HUES64 (cell line): ENCODE measurements around the gene CCDC80.

Source experiments
- H3K27ac ChIP-seq: 2 replicates; pipeline ENCODE4 v1.7.0; 2013; ENCODE audit warnings: low read depth, low read length, inconsistent platforms
- H3K27me3 ChIP-seq: 2 replicates; pipeline ENCODE4 v1.6.1; 2013; ENCODE audit warnings: mild to moderate bottlenecking, low read length; ENCODE audit not compliant: insufficient read depth
- H3K36me3 ChIP-seq: 2 replicates; pipeline ENCODE4 v1.6.1; 2013; ENCODE audit warnings: mild to moderate bottlenecking, low read length; ENCODE audit not compliant: insufficient read depth
- H3K4me1 ChIP-seq: 2 replicates; pipeline ENCODE4 v1.6.1; 2013; ENCODE audit warnings: mild to moderate bottlenecking, low read length, moderate library complexity; ENCODE audit not compliant: insufficient read depth
- H3K4me3 ChIP-seq: 2 replicates; pipeline ENCODE4 v1.5.1; 2013; ENCODE audit warnings: mild to moderate bottlenecking, low read length, moderate library complexity
- H3K9ac ChIP-seq: 2 replicates; pipeline ENCODE4 v1.6.1; 2013; ENCODE audit warnings: mild to moderate bottlenecking, low read depth, low read length
- H3K9me3 ChIP-seq: 2 replicates; pipeline ENCODE4 v1.6.1; 2013; ENCODE audit warnings: low read depth, low read length; ENCODE audit not compliant: insufficient read depth
- WGBS: fragments of 150-250, 120-280 bp; methylation state at CpG from one replicate; pipeline ENCODE4 v1.1.7; 2013; ENCODE audit warnings: missing lambda C conversion rate; 5-methylcytosine and 5-hydroxymethylcytosine counted together

Gene CCDC80

DNA sequence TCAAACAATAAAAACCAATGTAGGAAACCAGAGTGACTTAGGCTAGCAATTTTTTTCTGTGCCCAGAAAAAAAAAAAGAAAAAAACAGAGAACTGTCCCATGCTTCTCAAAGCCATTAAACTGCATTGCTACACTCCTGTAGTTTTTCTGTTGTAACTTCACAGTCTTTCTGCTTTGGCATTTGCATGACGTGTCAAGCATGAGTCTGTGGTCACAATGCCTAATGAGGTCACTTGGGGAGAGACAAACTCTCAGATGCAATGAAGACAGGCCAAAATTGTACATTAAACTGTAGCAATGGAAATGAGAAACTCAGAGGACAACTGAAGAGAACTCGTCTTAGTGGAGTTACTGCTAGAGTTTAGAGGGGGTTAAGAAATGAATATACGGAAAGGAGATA, 30.8 kb downstream of the CCDC80 start:
- H3K9ac ChIP-seq: no peak overlapping the region
- 89% methylated on average over 3 of the region's 3 CpGs for WGBS
- H3K27me3 ChIP-seq: no peaks in the 10 kb centered on the region
- H3K27ac ChIP-seq: no peak overlapping the region
- H3K36me3 ChIP-seq: no peaks in the 10 kb centered on the region; the same call in 1 of the 2 replicates
- H3K4me3 ChIP-seq: no peak overlapping the region
- no peaks in the 10 kb centered on the region for H3K9me3 ChIP-seq
- peaks cover 13% of the 10 kb centered on the region; the same call in 1 of the 2 replicates for H3K4me1 ChIP-seq

DNA sequence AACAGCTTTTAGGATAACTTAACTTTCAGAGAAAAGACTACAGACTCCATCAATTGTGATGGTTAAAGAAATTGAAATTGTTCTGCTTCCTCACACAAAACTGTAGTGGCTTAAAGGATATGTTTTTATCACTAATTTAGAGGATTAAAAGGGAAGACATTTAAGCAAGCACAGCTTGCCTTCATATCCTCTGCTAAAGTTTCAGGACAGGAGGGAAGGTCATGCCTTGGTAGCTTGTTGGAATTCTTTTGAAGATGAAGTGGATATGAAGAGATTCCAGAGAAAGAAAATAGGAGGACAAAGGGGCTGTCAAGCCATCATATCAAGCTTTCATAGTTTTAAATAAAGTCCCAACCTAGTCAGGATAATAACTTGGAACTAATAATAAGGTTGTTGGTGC, 33.1 kb downstream of the CCDC80 start:
- H3K27me3 ChIP-seq: no peaks in the 10 kb centered on the region
- no peaks in the 10 kb centered on the region for H3K9me3 ChIP-seq
- H3K4me3 ChIP-seq: no peak overlapping the region
- no peaks in the 10 kb centered on the region; the same call in 1 of the 2 replicates for H3K36me3 ChIP-seq
- 0 out of 2 replicates have a peak, but pooled peaks cover 13% of the 10 kb centered on the region for H3K4me1 ChIP-seq
- no peak overlapping the region for H3K27ac ChIP-seq
- H3K9ac ChIP-seq: no peak overlapping the region

DNA sequence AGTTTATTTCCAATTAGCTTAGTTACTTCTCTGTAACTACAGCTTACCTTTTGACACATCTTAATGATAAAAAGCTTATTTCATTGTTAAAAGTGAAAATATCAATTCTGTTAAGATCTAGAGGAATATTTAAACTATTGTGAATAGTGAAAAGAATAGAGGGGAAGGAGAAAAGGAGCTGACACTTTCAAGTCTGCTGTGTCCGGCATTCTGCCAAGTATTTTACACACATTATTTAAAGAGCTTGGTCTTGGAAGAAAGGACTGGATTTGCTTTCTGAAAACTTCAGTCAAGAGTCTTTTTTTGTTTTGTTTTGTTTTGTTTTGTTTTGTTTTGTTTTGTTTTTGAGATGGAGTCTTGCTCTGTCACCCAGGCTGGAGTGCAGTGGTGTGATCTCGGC, 34.8 kb downstream of the CCDC80 start:
- WGBS: 98% methylated on average over 2 of the region's 2 CpGs
- no peak overlapping the region for H3K27ac ChIP-seq
- H3K4me1 ChIP-seq: peaks cover 11% of the 10 kb centered on the region; the same call in 1 of the 2 replicates
- H3K9ac ChIP-seq: no peak overlapping the region
- no peaks in the 10 kb centered on the region for H3K27me3 ChIP-seq
- no peak overlapping the region for H3K4me3 ChIP-seq
- H3K9me3 ChIP-seq: no peaks in the 10 kb centered on the region
- H3K36me3 ChIP-seq: no peaks in the 10 kb centered on the region; the same call in 1 of the 2 replicates

DNA sequence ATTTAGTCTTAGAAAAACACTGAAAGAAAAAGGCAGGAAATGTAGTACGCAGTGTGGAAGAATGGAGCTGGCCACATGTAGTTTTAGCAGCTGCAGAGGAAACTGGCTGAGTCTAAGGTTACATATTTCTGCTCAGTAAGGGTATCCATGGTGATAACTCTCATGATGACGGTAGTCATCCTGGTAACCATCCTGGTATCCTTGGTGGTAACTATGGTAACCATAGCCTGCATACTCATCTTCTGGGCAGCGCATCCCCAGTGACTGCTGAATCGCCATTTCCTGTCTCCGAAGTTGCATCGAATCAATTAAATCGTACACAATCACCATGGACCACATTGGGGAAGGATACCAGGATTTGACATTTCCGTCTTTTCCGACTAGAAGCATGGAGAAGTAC, 35.7 kb downstream of the CCDC80 start:
- Histone ChIP-seq H3K27ac (no peak overlapping the region), H3K4me3 (no peak overlapping the region), H3K36me3 (no peaks in the 10 kb centered on the region; the same call in 1 of the 2 replicates), H3K27me3 (no peaks in the 10 kb centered on the region), H3K9ac (no peak overlapping the region), H3K4me1 (peaks cover 11% of the 10 kb centered on the region; the same call in 1 of the 2 replicates), H3K9me3 (no peaks in the 10 kb centered on the region)
- 95% methylated on average over 9 of the region's 9 CpGs for WGBS

DNA sequence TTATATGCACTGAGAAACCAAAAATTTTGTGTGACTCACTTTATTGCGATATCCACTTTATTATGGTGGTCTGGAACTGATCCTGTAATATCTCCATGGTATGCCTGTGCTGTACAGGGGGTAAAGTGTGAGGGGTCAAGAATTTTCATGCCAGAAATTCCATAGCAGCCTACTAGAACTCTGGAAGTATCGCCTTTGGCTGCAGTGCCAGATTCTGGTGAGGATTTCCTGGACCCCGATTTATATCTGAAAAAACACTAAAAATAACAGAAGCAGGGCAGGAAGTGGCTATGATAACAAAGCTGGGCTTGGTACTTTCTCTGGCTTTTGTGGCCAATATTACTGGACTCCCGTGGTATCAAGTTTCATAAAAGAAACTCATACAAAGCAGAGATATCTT, 36.4 kb downstream of the CCDC80 start:
- 95% methylated on average over 4 of the region's 4 CpGs for WGBS
- no peak overlapping the region for H3K9ac ChIP-seq
- H3K4me1 ChIP-seq: peaks cover 6% of the 10 kb centered on the region; the same call in 1 of the 2 replicates
- no peak overlapping the region for H3K27ac ChIP-seq
- no peaks in the 10 kb centered on the region; the same call in 1 of the 2 replicates for H3K36me3 ChIP-seq
- H3K9me3 ChIP-seq: no peaks in the 10 kb centered on the region
- H3K27me3 ChIP-seq: no peaks in the 10 kb centered on the region
- no peak overlapping the region for H3K4me3 ChIP-seq

DNA sequence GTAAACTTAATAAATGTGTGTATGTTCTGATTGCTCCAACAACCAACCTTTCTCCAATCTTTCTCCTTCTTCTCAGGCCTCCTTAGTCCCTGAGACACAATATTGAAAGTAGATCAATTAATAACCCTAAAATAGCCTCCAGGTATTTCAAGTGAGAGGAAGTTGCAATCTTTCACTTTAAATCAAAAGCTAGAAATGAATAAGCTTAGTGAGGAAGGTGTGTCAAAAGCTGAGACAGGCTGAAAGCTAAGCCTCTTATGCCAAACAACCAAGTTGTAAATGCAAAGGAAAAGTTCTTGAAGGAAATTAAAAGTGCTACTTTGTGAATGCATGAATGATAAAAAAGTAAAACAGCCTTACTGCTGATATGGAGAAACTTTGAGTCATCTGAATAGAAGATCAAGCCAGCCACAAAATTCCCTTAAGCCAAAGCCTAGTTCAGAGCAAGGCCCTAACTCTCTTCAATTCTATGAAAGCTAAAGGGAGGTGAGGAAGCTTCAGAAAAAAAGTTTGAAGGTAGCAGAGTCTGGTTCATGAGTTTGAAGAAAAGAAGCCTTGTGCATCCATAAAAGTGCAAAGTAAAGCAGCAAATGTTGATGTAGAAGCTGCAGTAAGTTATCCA, 38.6 kb downstream of the CCDC80 start:
- Histone ChIP-seq H3K27me3 (no peaks in the 10 kb centered on the region), H3K4me1 (peaks cover 6% of the 10 kb centered on the region; the same call in 1 of the 2 replicates), H3K9ac (no peak overlapping the region), H3K9me3 (no peaks in the 10 kb centered on the region), H3K4me3 (no peak overlapping the region), H3K36me3 (no peaks in the 10 kb centered on the region), H3K27ac (no peak overlapping the region)

DNA sequence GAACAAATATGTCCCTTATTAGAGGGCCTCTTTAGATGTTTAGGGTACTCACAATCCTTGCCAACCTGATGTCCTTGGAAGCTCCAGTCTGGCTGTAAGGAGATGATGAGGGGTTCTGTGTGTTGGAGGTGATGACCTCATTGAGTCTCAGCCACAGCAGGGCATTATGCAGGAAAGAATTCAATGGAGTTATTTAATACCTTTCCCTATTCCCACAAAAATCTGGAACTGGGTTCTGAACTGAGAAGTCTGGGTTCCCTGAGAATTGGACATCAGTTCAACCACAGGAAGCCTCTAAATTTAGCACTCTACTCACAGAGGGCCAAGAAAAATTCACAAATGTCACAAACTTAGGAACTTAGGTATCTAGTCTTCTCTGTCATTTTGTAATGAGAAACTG, 42.2 kb downstream of the CCDC80 start:
- H3K27me3 ChIP-seq: no peaks in the 10 kb centered on the region
- no peaks in the 10 kb centered on the region for H3K9me3 ChIP-seq
- H3K9ac ChIP-seq: no peak overlapping the region
- no peak overlapping the region for H3K27ac ChIP-seq
- no peak overlapping the region for H3K4me3 ChIP-seq
- no peaks in the 10 kb centered on the region for H3K36me3 ChIP-seq
- H3K4me1 ChIP-seq: peaks cover 6% of the 10 kb centered on the region; the same call in 1 of the 2 replicates

DNA sequence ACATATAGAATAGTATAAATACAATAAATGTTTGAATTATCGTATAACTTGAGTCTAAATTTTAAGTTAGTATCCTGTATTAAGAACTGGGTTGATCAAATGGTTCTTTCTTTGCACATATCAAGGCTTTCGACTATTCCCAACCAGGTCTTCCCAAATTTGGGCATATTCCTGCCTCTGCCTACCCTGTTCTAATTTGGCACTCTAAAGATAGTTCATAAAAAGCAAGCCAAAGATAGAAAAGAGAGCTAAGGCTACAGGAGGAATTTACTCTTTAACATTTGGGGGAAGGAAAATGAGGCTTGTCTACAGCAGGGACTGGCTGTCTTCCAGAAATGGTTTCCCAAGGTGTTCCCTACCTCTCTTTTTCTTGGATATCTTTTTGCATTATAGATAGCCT, 43.0 kb downstream of the CCDC80 start:
- no peak overlapping the region for H3K4me3 ChIP-seq
- no peak overlapping the region for H3K9ac ChIP-seq
- no peaks in the 10 kb centered on the region for H3K9me3 ChIP-seq
- H3K27ac ChIP-seq: no peak overlapping the region
- no peaks in the 10 kb centered on the region for H3K27me3 ChIP-seq
- peaks cover 12% of the 10 kb centered on the region for H3K4me1 ChIP-seq
- peaks cover 4% of the 10 kb centered on the region; the same call in 1 of the 2 replicates for H3K36me3 ChIP-seq
- 100% methylated on average over 2 of the region's 2 CpGs for WGBS

DNA sequence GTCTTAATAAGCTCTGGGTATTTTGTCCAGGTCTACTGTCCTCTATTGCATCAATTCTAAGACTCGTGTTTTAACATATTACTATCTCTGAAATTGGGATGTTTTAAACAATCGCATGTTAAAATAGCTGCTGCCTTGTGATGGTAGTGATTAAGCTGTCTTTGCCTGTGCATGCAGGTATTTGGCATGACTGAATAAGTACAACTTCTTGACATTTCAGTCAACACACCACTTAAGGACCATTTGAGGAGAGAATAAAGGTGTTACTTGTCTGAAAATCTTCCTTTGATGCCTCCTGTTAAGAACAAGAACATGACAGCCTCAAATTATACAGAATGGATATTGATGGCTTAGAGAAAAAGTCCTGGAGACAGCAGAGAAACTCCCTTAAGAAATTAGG, 46.1 kb downstream of the CCDC80 start:
- no peaks in the 10 kb centered on the region for H3K27me3 ChIP-seq
- H3K9me3 ChIP-seq: no peaks in the 10 kb centered on the region
- no peak overlapping the region for H3K4me3 ChIP-seq
- peaks cover 16% of the 10 kb centered on the region for H3K4me1 ChIP-seq
- peaks cover 6% of the 10 kb centered on the region; the same call in 1 of the 2 replicates for H3K36me3 ChIP-seq
- 100% methylated on average over 2 of the region's 2 CpGs for WGBS
- no peak overlapping the region for H3K27ac ChIP-seq
- no peak overlapping the region for H3K9ac ChIP-seq

DNA sequence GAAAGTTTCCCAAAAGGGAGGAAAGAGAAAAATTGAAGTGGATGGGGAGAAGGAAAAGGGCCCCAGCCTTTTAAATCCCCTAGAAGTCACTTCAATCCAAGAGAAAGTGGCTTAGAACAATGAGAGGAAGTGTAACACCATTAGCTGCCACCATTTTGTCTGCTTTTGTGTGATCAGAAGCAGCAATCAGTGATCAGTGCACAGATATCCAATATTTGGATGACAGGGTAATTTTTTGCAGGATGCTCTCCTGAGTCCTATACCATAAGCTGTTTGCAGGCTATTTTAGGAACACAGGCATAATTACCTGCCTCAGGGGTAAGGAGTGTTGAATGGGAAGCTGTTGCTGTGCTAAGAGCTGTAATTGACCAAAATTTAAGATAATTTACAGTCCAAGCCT, 47.7 kb downstream of the CCDC80 start:
- Histone ChIP-seq H3K9ac (no peak overlapping the region), H3K27me3 (no peaks in the 10 kb centered on the region), H3K4me3 (no peak overlapping the region), H3K27ac (no peak overlapping the region; the same call in 1 of the 2 replicates), H3K36me3 (peaks cover 6% of the 10 kb centered on the region; the same call in 1 of the 2 replicates), H3K9me3 (no peaks in the 10 kb centered on the region), H3K4me1 (peaks cover 16% of the 10 kb centered on the region)

DNA sequence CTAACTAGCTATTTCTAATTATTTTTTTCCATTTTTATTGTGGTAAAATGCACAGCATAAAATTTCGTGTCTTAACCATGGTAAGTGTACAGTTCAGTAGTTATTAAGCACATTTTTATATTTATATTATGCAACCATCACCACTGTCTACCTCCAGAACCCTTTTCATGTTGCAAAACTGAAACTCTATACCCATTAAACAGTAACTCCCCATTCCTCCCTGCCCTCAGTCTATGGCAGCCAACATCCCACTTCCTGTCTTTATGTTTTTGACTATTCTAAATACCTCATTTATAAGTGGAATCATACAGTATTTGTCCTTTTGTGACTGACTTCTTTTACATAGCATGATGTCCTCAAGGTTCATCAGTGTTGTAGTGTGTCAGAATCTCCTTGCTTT, 53.6 kb downstream of the CCDC80 start:
- no peaks in the 10 kb centered on the region for H3K9me3 ChIP-seq
- H3K27ac ChIP-seq: no peak overlapping the region
- H3K27me3 ChIP-seq: no peaks in the 10 kb centered on the region
- WGBS: no CpG with 5 or more reads among the region's 1 CpG
- H3K9ac ChIP-seq: no peak overlapping the region
- H3K36me3 ChIP-seq: peaks cover 53% of the 10 kb centered on the region
- peaks cover 12% of the 10 kb centered on the region for H3K4me1 ChIP-seq
- no peak overlapping the region for H3K4me3 ChIP-seq

DNA sequence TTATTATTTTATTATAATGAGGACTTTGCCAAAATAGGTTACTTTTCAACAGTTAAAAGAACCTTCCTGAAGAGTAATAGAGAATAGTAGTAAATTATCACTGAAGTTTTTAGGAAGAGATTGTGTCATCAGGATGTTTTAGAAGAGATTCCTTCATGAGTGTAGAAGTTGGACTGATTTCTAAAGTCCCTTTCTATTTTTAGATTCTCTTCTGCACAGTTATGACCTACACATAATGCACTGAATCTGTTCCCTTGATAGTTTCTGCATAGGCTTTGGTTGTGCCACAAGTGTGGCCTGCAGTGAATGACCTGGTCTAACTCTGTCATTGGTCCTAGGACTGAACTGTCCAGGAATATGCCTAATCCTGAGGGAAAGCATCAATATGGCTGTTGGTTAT, 55.2 kb downstream of the CCDC80 start:
- H3K27ac ChIP-seq: no peak overlapping the region
- peaks cover 54% of the 10 kb centered on the region for H3K36me3 ChIP-seq
- H3K9me3 ChIP-seq: no peaks in the 10 kb centered on the region
- H3K27me3 ChIP-seq: no peaks in the 10 kb centered on the region
- H3K4me1 ChIP-seq: peaks cover 19% of the 10 kb centered on the region
- no peak overlapping the region for H3K4me3 ChIP-seq
- H3K9ac ChIP-seq: no peak overlapping the region
